ENCODE data around the gene APOLD1.
"Not testable (repeated sequence)": the region's sequence is repeated elsewhere in the genome, so short reads cannot be mapped to it uniquely, and the experiment has no call there.

The APOLD1 gene, protein sequence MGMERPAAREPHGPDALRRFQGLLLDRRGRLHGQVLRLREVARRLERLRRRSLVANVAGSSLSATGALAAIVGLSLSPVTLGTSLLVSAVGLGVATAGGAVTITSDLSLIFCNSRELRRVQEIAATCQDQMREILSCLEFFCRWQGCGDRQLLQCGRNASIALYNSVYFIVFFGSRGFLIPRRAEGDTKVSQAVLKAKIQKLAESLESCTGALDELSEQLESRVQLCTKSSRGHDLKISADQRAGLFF

DNA sequence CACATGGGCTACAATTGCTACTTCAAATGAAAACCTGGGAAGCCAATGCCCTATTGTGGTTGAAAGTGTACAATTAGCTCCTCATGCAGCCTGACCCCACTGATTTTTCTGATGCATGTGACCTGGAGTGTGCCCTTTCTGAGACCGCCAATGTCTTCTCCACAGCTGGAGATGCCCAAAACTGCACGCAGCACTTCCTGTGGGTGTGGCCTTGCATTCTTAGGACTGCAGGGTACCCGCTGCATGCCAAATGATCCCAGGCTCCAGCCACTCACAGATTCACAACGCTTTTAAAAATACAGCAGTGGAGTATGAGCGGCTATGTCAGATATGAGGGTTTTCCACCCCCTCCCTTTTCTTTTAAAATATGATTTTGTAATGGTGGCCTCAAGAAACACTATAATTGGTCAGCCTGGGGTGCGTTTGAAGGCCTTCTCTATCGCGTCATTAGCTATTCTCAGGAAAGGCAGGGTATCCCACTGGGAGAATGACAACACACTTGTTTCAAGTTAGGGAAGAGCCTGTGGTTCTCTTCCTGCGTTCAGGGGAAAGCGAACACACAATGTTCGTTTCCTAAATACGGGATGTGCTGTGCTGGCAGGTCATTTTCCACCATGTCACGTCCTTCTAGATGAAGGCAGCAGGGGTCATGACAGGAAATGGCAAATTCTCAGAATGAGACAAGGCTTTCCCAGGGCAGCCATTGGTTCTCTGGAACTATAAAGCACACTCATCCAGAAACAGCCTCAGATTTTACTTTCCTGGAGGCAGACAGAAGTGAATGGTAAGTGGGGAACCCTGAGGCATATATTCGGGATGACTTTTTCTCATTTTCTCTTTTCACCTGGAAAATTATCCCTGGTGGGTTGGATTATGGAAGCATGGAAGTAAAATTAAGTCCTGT lies at the start of gene APOLD1:
TSS of gene APOLD1 (plus strand) at position 749 of the 904 bp plus-strand sequence. CDS start at position 782, 33 bp downstream.
- DNase-seq = peak; percentile 56

DNA sequence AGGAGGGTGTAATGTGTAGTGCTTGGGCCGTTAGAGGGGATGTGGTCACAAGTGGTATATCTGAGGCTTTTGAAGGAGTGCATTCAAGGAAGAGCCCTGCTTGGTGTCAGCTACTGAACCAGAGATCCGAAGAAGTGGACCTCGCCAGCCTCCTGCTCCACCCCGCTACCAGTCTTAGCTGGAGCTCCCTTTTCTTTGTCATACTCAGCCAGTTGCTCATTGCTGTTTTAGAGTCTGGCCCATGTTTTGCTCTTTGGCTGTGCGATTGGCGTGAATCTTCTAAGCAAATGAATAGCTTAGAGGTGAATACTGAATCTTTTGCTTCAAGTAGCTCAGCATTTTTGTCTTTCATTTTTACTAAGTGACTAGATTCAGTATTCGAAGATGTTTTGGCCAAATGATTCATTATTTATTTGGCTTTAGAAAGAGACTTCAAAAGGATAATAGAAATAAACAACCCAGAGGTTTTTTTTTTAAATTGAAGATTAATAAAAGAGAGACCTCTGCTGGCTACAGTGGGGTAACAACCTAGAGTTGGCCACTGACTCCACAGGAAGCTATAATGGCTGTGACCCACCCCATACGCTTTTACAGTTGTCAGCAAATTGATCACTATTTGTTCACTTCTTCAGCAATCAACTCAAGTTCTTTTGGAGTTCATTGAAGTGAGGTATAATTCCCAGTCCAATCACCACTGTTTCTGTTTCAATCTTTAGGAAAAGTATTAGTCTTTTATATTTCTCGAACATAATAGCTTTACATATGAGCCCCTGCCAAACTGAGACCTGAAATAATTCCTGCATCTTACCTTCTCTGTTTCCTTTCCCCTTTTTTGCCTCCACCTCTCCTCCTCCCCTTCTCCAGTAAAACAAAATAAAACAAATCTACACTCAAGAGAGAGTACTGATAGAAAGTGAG lies 48.4 kb upstream of the APOLD1 start:
- DNase-seq = peak; percentile 81

DNA sequence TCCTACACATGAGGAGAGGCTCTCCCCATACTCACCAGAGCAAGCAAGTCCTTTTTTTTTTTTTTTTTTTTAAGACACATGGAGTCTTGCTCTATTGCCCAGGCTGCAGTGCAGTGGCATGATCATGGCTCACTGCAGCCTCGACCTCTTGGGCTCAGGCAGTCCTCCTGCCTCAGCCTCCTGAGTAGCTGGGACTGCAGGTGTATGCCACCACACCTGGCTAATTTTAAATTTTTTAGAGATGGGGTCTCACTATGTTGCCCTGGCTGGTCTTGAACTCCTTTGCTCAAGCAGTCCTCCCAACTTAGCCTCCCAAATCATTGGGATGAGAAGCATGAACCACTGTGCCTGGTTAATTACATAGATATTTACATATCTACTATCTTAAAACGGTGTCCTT lies 47.3 kb upstream of the APOLD1 start:
- DNase-seq = not testable (repeated sequence)

DNA sequence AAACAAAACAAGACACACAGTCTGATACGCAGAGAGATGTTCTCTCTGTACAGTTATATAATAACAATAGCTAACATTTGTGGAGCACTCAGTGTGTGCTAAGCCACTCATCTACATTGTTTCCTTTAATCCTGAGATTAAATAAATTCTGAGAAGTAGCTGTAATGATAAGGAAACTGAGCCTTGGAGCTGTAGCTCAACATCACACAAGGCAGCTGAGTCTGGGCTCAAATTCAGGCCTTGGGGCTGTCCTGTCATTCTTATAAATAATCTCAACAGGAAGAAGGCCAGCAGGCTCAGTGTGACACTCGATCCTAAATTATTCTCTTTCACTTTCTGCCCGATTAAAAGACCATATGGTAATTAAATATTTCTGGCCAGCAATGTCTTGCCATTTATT lies 43.8 kb upstream of the APOLD1 start:
- DNase-seq = no peak

GRCh38 chr12:12744546-12745305 lies 40.7 kb upstream of the APOLD1 start:
- DNase-seq = no peak

DNA sequence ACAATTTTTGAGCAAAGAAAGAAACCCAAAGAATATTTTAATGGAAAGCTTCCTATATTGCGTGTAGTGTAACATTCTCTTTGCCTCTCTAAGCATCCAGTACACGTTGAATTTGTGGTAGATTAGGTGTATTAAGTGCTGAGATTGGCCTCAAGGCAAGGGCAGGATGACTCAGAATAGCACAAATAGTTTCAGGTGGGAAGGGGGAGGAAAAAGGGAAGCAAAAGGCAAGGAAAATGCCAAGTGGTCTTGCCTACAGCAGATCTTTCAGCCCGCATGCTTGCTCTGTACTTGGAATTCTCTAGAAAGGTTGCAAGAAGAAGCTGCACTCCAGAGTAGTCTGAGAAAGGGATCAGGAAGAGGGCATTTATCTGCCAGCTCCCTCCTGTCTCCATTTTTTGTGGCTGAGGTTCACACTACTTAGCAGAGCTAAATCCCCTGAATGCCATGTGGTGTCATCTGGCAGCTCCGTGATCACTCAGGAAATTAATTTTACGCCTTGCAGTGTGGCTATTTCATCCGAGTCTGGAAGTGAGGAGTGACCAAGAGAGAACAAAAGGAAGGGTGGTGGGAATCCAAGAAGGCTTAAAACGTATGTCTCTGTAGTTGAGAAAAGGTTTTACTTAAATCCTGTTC lies 39.8 kb upstream of the APOLD1 start:
- no peak for DNase-seq

DNA sequence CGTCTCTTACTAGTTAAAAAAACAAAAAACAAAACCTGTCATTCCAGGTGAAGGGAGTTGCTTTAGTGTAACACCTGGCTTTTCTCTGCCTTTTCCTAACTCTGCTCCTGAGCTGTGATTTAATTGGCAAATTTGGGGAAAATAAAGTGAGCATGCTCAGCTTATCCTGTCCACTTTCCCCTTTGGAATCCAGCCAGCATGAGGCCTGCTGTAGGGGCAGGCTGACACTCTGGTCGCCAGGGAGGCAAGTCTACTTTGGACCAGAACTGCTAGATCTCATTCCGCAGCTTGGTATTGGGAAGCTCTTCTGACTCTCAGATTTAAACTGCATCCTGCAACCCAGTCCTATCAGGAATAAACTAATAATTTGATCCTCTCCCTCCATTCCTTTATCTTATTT lies 38.2 kb upstream of the APOLD1 start:
- no peak for DNase-seq

- DNase-seq = no peak
Measured at GRCh38 chr12:12748044-12748443, 37.4 kb upstream of the APOLD1 start.

DNA sequence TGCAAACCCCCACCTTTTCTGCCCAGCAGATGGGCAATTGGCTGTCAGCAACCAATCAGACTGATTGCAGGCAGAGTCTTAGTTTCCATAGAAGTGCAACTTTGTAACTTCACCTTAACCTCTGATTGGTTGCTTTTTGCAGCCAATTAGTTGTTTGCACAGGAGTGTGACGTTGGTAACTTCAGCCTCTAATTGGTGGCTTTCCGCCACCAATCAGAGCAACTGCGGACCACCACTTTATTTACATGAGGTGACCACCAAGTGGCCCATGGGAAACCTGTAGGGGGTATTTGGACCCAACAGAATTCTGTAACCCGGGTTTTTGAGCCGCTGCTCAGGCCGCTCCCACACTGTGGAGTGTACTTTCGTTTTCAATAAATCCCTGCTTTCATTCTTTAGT lies 36.0 kb upstream of the APOLD1 start:
- DNase-seq = no peak

GRCh38 chr12:12755923-12756322 lies 29.5 kb upstream of the APOLD1 start:
- no peak for DNase-seq

DNA sequence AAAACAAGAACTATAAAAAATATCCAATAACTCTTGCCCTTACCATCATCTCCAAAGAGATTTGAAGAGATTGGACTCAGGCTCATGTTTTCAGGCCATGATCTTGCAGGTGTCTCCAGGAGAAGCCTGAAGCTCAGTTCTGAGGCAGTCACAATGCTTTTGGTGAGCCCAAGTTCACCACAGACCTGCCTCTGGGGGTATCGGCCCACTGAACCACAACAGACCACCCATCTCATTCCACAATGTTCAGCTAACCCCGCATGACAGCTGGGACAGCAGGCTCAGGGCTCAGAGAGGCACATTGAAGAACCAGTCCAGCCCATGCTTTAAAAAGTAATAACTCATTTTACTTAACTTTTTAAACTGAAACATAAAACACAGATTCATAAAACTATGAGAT lies 28.3 kb upstream of the APOLD1 start:
- no peak for DNase-seq

- DNase-seq = no peak
Measured at GRCh38 chr12:12759234-12759915, 26.1 kb upstream of the APOLD1 start.

DNA sequence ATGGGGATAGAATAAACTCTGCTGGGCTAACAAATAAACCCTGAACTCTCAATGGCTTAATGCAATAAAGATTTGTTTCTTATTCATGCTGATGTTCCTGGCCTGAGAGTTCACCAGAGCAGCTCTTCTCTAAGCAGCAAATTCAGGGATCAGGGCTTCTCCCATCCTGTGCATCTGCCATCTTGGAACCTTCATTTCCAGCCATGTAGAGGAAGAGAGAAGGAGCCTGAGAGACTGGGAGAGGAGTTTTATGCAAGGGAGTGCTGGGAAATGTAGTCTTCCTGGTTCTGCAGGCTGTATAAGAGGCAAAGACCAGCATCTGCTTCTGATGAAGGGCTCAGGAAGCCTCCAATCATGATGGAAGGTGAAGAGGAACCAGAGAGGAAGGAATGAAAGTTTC lies 20.6 kb upstream of the APOLD1 start:
- no peak for DNase-seq

GRCh38 chr12:12770262-12770661 lies 15.2 kb upstream of the APOLD1 start:
- no peak for DNase-seq

GRCh38 chr12:12774791-12775190 lies 10.7 kb upstream of the APOLD1 start:
- no peak for DNase-seq

DNA sequence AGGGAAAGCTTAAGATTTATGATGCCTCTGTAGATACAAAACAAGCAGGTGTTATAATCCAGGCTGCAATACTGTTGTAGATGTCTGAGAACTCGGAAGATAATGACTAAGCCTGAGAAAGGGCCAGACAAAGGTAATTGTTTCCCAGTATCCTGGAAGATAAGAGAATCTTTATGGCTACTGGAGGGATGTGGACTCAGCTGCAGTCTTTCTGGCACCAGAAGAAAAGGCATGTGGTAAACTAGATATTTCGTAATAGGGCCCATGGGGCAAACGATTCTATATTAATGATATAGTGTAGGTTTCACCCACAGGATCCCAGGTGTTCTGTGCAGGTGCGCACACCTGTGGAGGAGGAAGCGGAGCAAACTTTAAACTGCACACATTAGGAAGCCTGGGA lies 9.2 kb upstream of the APOLD1 start:
- DNase-seq = no peak

- DNase-seq = no peak
Measured at GRCh38 chr12:12777092-12777491, 8.4 kb upstream of the APOLD1 start.

DNA sequence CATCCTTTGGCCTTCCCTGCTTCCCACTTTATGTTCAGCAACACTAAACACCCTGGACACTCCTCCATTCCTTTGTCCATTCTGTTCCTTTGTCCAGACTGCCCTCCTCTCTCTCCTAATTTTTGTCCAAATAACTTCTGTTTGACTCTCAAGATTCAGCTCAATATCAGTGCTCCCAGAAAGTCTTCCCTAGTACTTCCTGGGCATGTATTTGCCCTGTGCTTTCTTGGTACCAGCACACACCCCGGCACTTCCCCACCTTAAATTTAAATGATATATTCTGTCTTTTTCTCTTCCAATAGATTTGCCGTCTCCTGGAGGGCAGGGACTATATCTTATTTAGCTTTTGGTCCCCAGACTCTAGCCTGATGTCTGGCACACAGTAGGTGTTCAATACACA lies 6.5 kb upstream of the APOLD1 start:
- no peak for DNase-seq

- no peak for DNase-seq
Measured at GRCh38 chr12:12779529-12779928, 5.9 kb upstream of the APOLD1 start.

GRCh38 chr12:12784116-12784515 lies 1.3 kb upstream of the APOLD1 start:
- DNase-seq = no peak

GRCh38 chr12:12786351-12786705 lies 869 bp downstream of the APOLD1 start:
- DNase-seq = no peak

Data from activated CD4-positive, alpha-beta T cell treated with anti-CD3 and anti-CD28 coated beads, Interleukin-2, Interleukin-6, amounts not matched to agents 100 ng/mL and 50 ng/mL, durations not matched to agents 16 hours and 8 hours (primary cell).